K562 (cell line): Measurements from ENCODE around the gene ABHD14A. TPM values are rescaled to one million over a fixed set of nuclear protein-coding genes. Genes with fewer than 3 reads are reported as not detected.
A peak's percentile ranks its signal among the peaks of the same experiment; 100 is the strongest.

Experiments used
- ATAC-seq: fragments of 200-7000 bp; cut with Tn5 transposase; 3 replicates; pipeline ENCODE4 v1.9.1; 2020; ENCODE audit warnings: moderate library complexity
- BruUV-seq: library from RNA; stranded (reverse); fragments of 400-500 nt; replicated peaks from 2 replicates; lab custom pipeline; 2021; lab: Mats Ljungman, UMichigan
- CTCF ChIA-PET: fragments of 300-600 bp; formaldehyde crosslinking; extraction: SDS; loops from one replicate; lab custom pipeline; 2021; ENCODE audit warnings: low intra/inter-chr PET ratio; lab: Yijun Ruan, JAX
- POLR2A ChIA-PET: fragments of 300-600, 350-650 bp; sonication (Branson Sonifier 250); formaldehyde crosslinking; extraction: SDS; loops from one replicate; lab custom pipeline; 2021; ENCODE audit warnings: antibody characterized with exemption, inconsistent platforms; lab: Yijun Ruan, JAX
- DNase-seq, 4 experiments: peaks; one replicate each; pipeline versions ENCODE4 v3.0.0 to v3.0.0-alpha.2; 2011 to 2018; ENCODE audit warnings: low spot score in 3 of 4, mixed read lengths in 3 of 4; ENCODE audit errors: extremely low read depth in 1 of 4
- FAIRE-seq: peaks from 2 replicates; lab custom pipeline; 2011; peaks lifted over from hg19 to GRCh38; lab: Jason Lieb, UNC
- H2AFZ ChIP-seq: 2 replicates; pipeline ENCODE4 v1.6.0; 2011; ENCODE audit warnings: low read depth, low read length, control low read depth, inconsistent platforms
- H3K27ac ChIP-seq: fragments of 200-600 bp; 3 replicates; pipeline ENCODE4 v1.8.0; 2011; ENCODE audit warnings: low read depth, mild to moderate bottlenecking, control low read depth, inconsistent platforms, low read length, moderate library complexity, mixed read lengths; ENCODE audit errors: extremely low read depth
- H3K27me3 ChIP-seq, 2 experiments: fragments of 300-600 bp in 1 of 2; 2 replicates in 1 of 2; 3 replicates in 1 of 2; pipeline versions ENCODE4 v1.6.0 to v1.8.0; 2011; ENCODE audit warnings: inconsistent platforms in 2 of 2, low read length in 2 of 2, mild to moderate bottlenecking in 1 of 2, mixed read lengths in 1 of 2, moderate library complexity in 1 of 2; ENCODE audit not compliant: control insufficient read depth in 2 of 2, insufficient read depth in 2 of 2
- H3K36me3 ChIP-seq: fragments of 300-600 bp; 3 replicates; pipeline ENCODE4 v1.8.0; 2011; ENCODE audit warnings: mild to moderate bottlenecking, low read length, inconsistent platforms; ENCODE audit not compliant: control insufficient read depth, insufficient read depth
- H3K4me1 ChIP-seq, 2 experiments: fragments of 200-600 bp in 1 of 2; replicated peaks in 1 of 2; 2 replicates in 1 of 2; 3 replicates in 1 of 2; pipeline versions ENCODE4 v1.5.1 to v1.8.0; 2011; ENCODE audit warnings: inconsistent platforms in 2 of 2, low read length in 2 of 2, mild to moderate bottlenecking in 1 of 2, mixed read lengths in 1 of 2, moderate library complexity in 1 of 2; ENCODE audit not compliant: control insufficient read depth in 2 of 2, insufficient read depth in 2 of 2
- H3K4me2 ChIP-seq: 2 replicates; pipeline ENCODE4 v1.6.1; 2011; ENCODE audit warnings: low read length, control low read depth, inconsistent platforms, mixed read lengths; ENCODE audit not compliant: insufficient read depth
- H3K4me3 ChIP-seq: fragments of 200-600 bp; sonication (generic), shearing (Covaris generic); 2 replicates; pipeline ENCODE4 v1.5.1; 2016; ENCODE audit warnings: control low read depth, inconsistent platforms
- H3K79me2 ChIP-seq: fragments of 200-600 bp; 3 replicates; pipeline ENCODE4 v1.8.0; 2011; ENCODE audit warnings: low read length, inconsistent platforms; ENCODE audit not compliant: control insufficient read depth, insufficient read depth
- H3K9ac ChIP-seq, 2 experiments: 2 replicates each; pipeline versions ENCODE4 v1.6.0 to v1.6.1; 2011; ENCODE audit warnings: low read depth in 2 of 2, low read length in 2 of 2, control low read depth in 1 of 2, inconsistent platforms in 1 of 2, mild to moderate bottlenecking in 1 of 2, mixed read lengths in 1 of 2; ENCODE audit not compliant: insufficient read depth in 1 of 2
- H3K9me1 ChIP-seq: one replicate; pipeline ENCODE4 v1.6.0; 2011; ENCODE audit warnings: inconsistent platforms, mild to moderate bottlenecking, low read length, moderate library complexity; ENCODE audit not compliant: control insufficient read depth, insufficient read depth
- H3K9me3 ChIP-seq: replicated peaks from 2 replicates; pipeline ENCODE4 v1.5.1; 2011; ENCODE audit warnings: low read depth, low read length, inconsistent platforms; ENCODE audit not compliant: control insufficient read depth, insufficient read depth
- H4K20me1 ChIP-seq: replicated peaks from 2 replicates; pipeline ENCODE4 v1.6.1; 2011; ENCODE audit warnings: low read length, inconsistent platforms, mixed read lengths; ENCODE audit not compliant: control insufficient read depth, insufficient read depth
- CC2D1A ChIP-seq: fragments of 450-650 bp; IDR thresholded peaks from 2 replicates; pipeline ENCODE4 v1.6.1; 2017; ENCODE audit warnings: mild to moderate bottlenecking
- CEBPZ ChIP-seq: fragments of 150-350 bp; IDR thresholded peaks from 2 replicates; pipeline ENCODE4 v1.6.1; 2014; ENCODE audit warnings: low read depth, mild to moderate bottlenecking, low read length, borderline replicate concordance
- EWSR1 ChIP-seq: fragments of 450-650 bp; IDR thresholded peaks from 2 replicates; pipeline ENCODE4 v1.6.1; 2018; ENCODE audit warnings: borderline replicate concordance, mild to moderate bottlenecking, low read depth, moderate library complexity; ENCODE audit not compliant: partially characterized antibody
- GATAD2B ChIP-seq: fragments of 450-650 bp; IDR thresholded peaks from 2 replicates; pipeline ENCODE4 v1.6.1; 2017; ENCODE audit warnings: mild to moderate bottlenecking, borderline replicate concordance
- HOXB6 ChIP-seq: fragments of 250-450 bp; sonication (Bioruptor Pico); IDR thresholded peaks from 2 replicates; pipeline ENCODE4 v1.5.1; 2022; ENCODE audit warnings: mild to moderate bottlenecking, borderline replicate concordance
- NCOA4 ChIP-seq: fragments of 450-650 bp; IDR thresholded peaks from 2 replicates; pipeline ENCODE4 v1.6.1; 2018; ENCODE audit warnings: mild to moderate bottlenecking; ENCODE audit not compliant: partially characterized antibody
- RHOXF2B ChIP-seq: fragments of 250-450 bp; sonication (Bioruptor Pico); conservative IDR thresholded peaks from 2 replicates; pipeline ENCODE4 v1.5.1; 2021
- SMARCE1 ChIP-seq: fragments of 450-650 bp; IDR thresholded peaks from 2 replicates; pipeline ENCODE4 v1.7.1; 2016; ENCODE audit warnings: mild to moderate bottlenecking
- THRA ChIP-seq: fragments of 450-650 bp; IDR thresholded peaks from 2 replicates; pipeline ENCODE4 v1.6.1; 2017; ENCODE audit warnings: mild to moderate bottlenecking, moderate library complexity
- ZNF280A ChIP-seq: fragments of 450-650 bp; IDR thresholded peaks from 2 replicates; pipeline ENCODE4 v1.6.1; 2018; ENCODE audit warnings: mild to moderate bottlenecking, low read depth; ENCODE audit not compliant: partially characterized antibody
- ZNF57 ChIP-seq: fragments of 450-650 bp; formaldehyde crosslinking; IDR thresholded peaks from 2 replicates; pipeline ENCODE4 v1.4.0; 2020; ENCODE audit warnings: mild to moderate bottlenecking, moderate library complexity
- WGBS: fragments of 100-300 bp; shearing (Covaris generic); methylation state at CpG from one replicate; pipeline ENCODE4 v1.1.6; 2016; ENCODE audit warnings: low coverage, mixed read lengths; ENCODE audit not compliant: insufficient coverage; ENCODE audit errors: missing lambda C conversion rate; 5-methylcytosine and 5-hydroxymethylcytosine counted together
- in situ Hi-C: fragments of 300-500 bp; cut with MboI; formaldehyde crosslinking; loops from 4 replicates; pipeline ENCODE4 v1.15.0; 2018; ENCODE audit warnings: inconsistent platforms, mixed read lengths
- intact Hi-C: fragments of 100-400 bp; cut with micrococcal nuclease; formaldehyde crosslinking; loops from 2 replicates; pipeline ENCODE4 v1.14.2; 2022
- polyA plus RNA-seq, 8 experiments: library from polyadenylated mRNA; depleted of rRNA in 4 of 8; stranded (reverse) in 5 of 8; unstranded in 3 of 8; fragments of >200 nt; fragmentation: Nextera tagmentation in 2 of 8; fragmentation: Illumina TruSeq in 1 of 8; extraction: Ambion mirVana in 2 of 8; extraction: Trizol in 1 of 8; gene quantifications; 2 replicates each; pipeline versions ENCODE4 v1.2.1 to v1.2.3, GENCODE V29; 2011 to 2014; ENCODE audit warnings: inconsistent platforms in 1 of 8, missing spikeins in 1 of 8
- total RNA-seq, 7 experiments: library from RNA; depleted of rRNA in 6 of 7; stranded (reverse); fragments of >200 nt in 6 of 7; fragmentation: Illumina TruSeq in 2 of 7; extraction: Trizol in 2 of 7; gene quantifications; 2 replicates each; pipeline versions ENCODE4 v1.2.1 to v1.2.3, GENCODE V29; 2011 to 2021; ENCODE audit warnings: low replicate concordance in 1 of 7
- TF ChIP-seq, protein P1 (sequence below), 2 experiments: fragments of 450-650 bp; IDR thresholded peaks; 2 replicates each; pipeline ENCODE4 v1.6.1; 2016

ABHD14A gene
- total and polyA plus RNA-seq, 9 of the 15 experiments (the other 6 are each of a cell fraction or from before 2014, with no cell fraction given), result 0.90 to 10.5 (median 8.3) TPM

GRCh38 chr3:52010431-52010830 lies 35.6 kb downstream of the ABHD14A start (continued):
- TF ChIP-seq THRA, result no peak

DNA sequence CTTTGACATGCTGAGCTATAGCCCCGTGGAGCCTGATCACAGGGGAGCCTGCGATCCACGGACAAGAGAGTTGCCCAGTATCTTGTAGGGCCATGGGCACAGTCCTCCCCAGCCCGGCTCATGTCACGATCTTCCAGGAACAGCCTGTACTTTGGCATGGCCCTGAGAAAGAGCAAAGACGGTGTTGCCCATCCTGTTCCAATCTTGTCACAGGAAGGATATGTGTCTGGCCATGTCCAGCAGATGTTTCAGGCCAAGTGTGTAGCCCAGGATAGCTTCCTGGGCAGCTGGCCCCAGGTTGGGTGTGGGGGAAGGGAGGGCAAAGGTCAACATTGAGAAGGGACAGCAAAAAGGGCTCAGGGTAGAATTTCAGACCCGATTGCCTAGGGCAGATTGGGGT lies 37.8 kb downstream of the ABHD14A start:
- Histone ChIP-seq H3K9me3 (no peaks in the 10 kb centered on the region), H3K27me3 (no peaks in the 10 kb centered on the region), H3K4me1 (peaks cover 14 to 21% of the 10 kb centered on the region in 2 experiments; a peak in 4 of 5 replicates), H3K4me3 (no peak overlapping the region), H3K9me1 (no peaks in the 10 kb centered on the region), H2AFZ (no peak overlapping the region), H3K36me3 (no peaks in the 10 kb centered on the region), H4K20me1 (no peaks in the 10 kb centered on the region), H3K27ac (no peak overlapping the region), H3K9ac (0 out of 4 replicates have a peak overlapping the region, but pooled peaks of 1 of the 2 experiments have one; percentile 45), H3K79me2 (no peaks in the 10 kb centered on the region), H3K4me2 (no peak overlapping the region)
- BruUV-seq, result no TSS peak
- FAIRE-seq (no peak), ATAC-seq (no peak), DNase-seq (no peak)
- ChIA-PET CTCF (no interaction called here), POLR2A (interaction anchor here (0.7 to 1.2 kb wide), 3 partner anchors 17 to 136 kb away, joined by 3 to 6 read pairs (median 3); partner anchors contain the start of gene RPL29)
- intact Hi-C loops (no loop called here), in situ Hi-C loops (loop anchor here (5.0 to 25.0 kb wide), 2 partner anchors 35 to 375 kb away; no protein-coding TSS in a partner anchor)
- 35% methylated on average over 7 of the region's 7 CpGs for WGBS
- TF ChIP-seq EWSR1 (no peak), GATAD2B (no peak), SMARCE1 (no peak), RHOXF2B (CRISPR knock-in tag) (no peak), HOXB6 (CRISPR knock-in tag) (no peak), ZNF280A (no peak), CEBPZ (no peak), CC2D1A (no peak), NCOA4 (no peak), ZNF57 (no peak)
- TF ChIP-seq, protein P1, sequence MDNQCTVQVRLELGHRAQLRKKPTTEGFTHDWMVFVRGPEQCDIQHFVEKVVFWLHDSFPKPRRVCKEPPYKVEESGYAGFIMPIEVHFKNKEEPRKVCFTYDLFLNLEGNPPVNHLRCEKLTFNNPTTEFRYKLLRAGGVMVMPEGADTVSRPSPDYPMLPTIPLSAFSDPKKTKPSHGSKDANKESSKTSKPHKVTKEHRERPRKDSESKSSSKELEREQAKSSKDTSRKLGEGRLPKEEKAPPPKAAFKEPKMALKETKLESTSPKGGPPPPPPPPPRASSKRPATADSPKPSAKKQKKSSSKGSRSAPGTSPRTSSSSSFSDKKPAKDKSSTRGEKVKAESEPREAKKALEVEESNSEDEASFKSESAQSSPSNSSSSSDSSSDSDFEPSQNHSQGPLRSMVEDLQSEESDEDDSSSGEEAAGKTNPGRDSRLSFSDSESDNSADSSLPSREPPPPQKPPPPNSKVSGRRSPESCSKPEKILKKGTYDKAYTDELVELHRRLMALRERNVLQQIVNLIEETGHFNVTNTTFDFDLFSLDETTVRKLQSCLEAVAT (IDR thresholded peaks at IDR 0.05), result no peak
